HG02870 (cell line): ENCODE measurements around the gene DPPA2.
"Not testable (repeated sequence)": the region's sequence is repeated elsewhere in the genome, so short reads cannot be mapped to it uniquely, and the experiment has no call there.

Experiments used
- ATAC-seq: cut with Tn5 transposase; IDR thresholded peaks from one replicate; pipeline ENCODE4 v1.9.1; 2021; ENCODE audit warnings: mild to moderate bottlenecking, moderate library complexity; ENCODE audit not compliant: unreplicated experiment

DPPA2 gene, protein sequence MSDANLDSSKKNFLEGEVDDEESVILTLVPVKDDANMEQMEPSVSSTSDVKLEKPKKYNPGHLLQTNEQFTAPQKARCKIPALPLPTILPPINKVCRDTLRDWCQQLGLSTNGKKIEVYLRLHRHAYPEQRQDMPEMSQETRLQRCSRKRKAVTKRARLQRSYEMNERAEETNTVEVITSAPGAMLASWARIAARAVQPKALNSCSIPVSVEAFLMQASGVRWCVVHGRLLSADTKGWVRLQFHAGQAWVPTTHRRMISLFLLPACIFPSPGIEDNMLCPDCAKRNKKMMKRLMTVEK

DNA sequence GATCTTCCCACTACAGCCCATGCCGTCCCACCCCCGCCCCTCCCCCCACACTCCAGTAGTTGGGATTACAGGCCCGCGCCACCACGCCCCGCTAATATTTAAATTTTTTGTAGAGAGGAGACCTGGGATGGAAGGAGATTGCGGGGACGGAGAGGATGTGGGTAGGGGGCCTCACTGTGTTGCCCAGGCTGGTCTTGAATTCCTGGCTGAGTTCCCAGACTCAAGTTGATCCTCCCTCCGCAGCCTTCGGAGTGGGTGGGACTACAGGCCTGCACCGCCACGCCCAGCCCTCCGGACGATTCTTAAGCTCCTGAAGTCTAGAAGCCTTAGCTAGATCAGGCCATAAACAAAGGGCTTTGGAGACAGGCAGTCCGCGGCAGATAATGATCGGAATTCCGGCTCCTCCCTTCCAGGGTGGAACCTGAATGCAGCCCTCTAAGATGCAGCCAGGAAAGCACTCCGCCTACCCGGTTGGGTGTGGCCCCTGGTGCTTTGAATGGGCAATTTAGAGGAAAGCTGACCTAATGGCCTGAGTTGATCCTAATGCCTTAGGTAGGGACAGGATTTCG, at the start of gene DPPA2:
Gene DPPA2, minus strand, starts transcription at position 356 of the 569 bp plus-strand sequence. CDS start 1,975 bp downstream, outside the sequence.
- ATAC-seq, result no peak

DNA sequence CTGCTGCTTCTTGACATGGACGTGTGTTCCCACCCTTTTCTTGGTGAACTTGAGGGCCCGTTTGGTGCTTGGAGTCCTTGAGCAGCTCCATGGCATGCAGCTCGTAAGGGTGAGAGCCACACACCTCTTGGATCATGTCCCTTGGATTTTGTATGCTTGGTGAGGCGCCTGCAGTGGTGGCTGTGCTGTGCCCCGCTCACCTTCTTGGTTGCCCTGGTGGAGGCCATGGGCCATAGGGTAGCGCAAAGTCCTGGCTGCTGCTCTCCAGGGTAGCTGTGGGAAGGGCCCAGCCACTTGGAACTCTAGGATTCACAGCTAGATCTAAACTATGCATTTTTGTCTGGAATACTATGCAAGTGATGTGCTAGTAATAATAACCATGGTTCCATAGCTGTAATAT, 47.8 kb upstream of the DPPA2 start:
- ATAC-seq, result no peak

DNA sequence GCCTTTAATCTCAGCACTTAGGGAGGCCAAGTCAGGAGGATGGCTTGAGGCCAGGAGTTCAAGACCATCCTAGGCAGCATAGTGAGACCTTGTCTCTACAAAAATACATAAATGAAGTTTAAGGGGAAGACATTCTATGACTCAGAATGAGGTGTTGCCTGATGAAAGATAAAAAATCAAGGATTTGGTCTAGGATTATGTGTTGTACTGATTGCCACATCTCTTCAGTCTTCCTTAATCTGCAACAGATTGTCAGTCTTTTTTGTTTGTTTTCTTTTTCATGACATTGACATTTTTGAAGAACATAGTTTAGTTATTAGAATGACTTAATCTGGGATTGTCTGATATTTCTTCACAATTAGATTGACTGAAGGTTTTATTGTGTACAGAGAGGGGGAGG, 47.3 kb upstream of the DPPA2 start:
- ATAC-seq, result no peak

DNA sequence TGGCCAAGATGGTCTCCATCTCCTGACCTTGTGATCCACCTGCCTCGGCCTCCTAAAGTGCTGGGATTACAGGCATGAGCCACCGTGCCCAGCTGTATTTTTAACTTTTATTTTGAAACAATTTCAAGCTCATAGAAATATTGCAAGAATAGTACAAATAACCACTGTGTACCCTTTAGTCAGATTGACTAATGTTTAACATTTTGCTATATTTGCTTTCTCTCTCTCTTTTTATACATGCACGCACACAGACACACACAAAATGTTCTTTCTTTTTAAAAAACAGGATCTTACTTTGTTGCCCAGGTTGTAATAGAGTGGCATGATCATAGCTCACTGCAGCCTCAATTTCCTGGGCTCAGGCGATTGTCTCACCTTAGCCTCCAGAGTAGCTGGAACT, 46.5 kb upstream of the DPPA2 start:
- no peak for ATAC-seq

DNA sequence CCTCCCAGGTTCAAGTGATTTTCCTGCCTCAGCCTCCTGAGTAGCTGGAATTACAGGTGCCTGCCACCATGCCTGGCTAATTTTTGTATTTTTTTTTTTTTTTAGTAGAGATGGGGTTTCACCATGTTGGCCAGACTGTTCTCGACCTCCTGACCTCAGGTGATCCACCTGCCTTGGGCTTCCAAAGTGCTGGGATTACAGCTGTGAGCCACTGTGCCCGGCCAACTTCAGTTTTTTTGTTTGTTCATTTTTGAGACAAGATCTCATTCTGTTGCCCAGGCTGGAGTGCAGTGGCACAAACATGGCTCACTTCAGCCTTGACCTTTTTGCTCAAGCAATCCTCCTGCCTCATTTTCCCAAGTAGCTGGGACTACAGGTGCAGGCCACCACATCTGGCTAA, 42.5 kb upstream of the DPPA2 start:
- not testable (repeated sequence) for ATAC-seq

DNA sequence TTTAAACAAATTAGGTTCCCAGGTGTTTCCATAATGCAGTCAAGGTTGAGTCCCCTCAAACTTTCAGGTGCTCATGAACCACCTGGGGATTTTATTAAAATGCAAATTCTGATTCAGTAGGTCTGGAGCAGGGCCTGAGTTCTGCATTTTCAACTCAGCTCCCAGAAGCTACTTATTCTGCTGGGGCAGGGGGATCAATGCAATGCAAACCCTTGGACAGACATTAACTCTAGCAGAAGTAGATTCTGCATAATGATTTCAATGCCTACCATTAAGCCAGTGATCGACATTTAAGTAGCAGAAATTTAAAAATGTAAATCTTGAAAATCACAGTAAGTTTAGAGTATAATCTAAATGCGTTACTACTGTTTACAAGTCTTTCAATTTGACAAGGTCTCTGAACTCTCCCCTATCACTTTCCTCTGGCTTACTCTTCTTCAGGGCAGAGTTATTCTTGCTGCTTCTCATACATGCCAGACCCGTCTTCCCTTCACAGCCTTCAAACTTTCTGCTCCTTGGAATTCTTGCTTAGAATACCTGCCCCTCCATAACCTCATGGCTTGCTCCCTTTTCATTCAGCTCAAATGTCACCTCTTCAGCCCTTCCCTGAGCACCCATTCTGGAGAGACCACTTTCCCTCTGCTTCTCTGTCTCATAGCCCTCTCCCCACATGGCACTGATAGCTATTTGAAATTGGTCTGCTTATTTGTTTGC, 40.3 kb upstream of the DPPA2 start:
- ATAC-seq, result no peak

DNA sequence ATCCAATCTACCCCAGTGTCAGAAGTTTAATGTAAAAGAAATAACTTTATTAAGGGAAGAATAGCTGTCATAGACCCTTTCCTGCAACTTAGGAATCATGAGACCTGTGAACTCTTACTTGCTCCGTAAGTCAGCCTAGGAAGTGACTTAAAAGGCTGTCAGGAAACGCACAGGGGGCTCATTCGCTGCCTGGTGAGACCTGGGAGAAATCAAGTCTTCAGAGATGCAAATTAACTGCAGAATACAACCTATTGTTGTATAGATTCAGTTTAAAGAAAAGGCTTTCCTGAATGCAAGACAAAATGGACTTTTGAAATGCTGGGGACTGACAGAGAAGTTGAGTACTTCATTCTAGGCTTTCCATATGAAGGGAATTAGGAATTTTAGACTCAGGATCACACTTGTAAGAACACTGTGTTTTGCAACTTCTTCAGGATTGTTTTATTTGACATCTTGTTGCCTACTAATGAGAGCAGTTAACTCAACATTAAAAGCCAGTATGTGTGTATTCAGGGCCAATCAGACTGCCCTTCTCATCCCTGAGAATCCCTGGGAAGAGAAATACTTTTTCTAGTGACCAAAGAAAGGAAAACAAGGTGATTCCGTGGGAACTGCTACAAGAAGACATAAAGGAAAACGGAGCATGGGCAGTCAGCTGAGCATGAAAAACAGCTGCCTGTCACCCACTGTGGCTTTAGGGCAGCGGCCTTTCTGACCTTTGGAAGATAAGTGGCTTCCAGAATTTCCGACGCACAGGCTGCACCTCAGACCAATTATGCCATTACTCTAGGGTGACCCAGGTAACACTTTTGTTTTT, 39.5 kb upstream of the DPPA2 start:
- ATAC-seq, result no peak

DNA sequence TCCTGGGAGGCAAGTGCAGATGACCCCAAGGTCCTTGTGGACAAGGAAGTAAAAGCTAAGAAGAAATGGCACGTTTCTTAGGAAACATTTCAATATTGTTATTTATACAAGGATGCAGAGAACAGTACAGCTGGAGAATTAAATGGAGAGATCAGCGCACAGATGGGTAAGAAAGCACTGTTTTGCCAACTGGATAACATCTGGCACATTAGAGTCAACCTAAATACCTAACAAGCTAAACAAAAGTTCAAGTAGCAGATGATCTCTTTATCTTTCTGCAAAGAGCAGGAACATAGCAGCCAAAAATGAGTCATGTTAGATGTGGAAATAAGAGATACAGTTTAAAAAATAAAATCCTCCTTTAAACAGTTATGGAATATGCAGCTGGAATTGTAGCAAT, 36.7 kb upstream of the DPPA2 start:
- no peak for ATAC-seq

DNA sequence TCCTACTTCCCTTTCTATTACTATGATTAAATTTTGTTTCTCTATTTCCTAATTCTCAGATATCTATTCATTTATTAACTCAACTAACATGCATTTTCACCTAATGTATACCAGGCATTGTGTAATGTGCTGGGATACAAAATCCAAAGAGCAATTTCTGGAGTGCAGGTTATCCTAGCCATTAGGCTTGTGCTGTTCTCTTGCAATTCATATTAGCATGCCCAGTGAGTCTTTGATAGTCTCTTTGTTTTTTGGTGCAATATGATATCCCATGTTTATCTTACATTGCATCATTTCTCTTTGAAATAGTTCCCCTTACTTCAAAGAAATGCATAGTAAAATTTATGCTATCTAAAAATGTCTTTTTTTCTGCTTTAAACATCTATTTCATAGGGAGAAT, 34.9 kb upstream of the DPPA2 start:
- no peak for ATAC-seq

DNA sequence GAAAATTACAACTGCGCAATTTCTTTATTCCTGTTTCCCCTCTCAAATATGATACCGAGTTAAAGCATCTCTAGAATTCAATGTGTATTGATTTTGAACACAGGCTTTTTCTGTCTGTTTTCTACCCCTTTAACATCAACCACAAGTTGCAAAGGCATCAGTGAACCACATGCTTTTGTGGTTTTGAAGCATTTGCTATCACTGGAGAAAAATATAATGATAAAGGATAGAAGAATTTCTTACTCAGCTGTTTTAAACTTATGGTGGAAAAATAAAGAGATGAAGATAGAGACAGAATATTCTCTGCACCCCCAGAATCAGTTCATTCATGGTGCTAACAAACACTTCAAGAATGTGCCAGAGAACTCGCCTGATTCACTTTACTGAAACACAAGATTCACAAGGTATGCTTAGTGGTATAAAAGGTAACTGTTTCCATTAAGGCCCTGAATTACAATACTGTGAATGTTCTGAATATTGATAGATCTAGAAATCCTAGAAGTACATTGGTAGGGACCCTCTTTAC, 30.5 kb upstream of the DPPA2 start:
- ATAC-seq, result no peak

DNA sequence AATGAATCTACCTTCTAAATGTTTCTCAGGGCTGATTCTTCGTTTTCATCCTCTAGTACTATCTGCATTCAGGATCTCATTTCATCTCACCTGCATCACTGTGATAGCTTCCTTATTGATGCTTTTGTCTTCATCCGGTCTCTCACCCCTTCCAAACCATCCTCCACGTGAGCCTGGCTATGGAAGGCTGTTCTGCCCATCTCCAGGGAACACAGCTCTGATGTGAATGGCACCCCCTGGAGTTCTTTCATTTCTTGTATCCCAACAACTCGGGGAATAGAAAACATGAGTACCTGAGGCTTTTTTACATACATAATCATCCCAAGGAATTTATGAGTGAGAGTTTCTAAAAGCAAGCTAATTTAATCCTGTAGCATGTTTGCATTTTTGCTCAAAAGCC, 29.8 kb upstream of the DPPA2 start:
- ATAC-seq, result no peak

DNA sequence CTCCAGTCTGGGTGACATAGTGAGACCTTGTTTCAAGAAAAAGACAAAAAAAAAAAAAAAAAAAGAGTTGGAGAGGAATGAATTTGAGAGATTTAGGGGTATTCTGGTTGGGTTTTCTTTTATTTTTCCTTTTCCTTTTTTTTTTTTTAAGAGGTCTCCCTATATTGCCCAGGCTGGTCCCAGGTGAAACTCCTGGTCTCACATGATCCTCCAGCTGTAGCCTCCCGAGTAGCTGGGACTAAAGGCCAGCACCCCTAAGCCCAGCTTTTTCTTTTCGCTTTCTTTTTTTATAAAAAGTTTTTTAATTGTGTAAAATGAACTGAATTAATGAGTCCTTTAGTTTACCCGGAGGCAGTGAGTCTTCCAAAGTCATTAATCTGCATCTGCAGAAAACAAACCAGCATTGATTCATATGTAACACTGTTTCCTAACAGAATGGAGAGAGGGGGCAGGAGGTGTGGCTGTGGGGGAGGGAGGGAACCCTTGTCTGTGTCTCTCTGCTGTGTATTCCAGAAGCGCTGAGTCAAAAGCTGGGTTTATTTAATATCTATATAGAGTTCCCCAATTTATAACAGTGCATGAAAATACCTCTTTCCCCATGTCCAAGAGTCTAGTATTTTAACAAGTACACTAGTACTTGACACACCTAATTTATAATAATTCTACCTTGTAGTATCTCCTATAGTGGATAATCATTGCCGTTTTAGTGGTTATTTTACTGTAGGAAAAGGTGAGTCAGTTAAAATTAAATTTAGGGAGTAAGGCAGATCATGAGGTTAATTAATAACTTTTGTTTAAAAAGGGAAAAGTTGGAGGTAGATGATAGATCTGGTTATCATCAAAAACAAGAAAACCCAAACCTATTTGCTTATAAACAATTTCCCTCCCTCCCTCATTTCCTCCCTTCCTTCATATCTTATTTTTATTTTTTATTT, 23.7 kb upstream of the DPPA2 start:
- ATAC-seq, result no peak

DNA sequence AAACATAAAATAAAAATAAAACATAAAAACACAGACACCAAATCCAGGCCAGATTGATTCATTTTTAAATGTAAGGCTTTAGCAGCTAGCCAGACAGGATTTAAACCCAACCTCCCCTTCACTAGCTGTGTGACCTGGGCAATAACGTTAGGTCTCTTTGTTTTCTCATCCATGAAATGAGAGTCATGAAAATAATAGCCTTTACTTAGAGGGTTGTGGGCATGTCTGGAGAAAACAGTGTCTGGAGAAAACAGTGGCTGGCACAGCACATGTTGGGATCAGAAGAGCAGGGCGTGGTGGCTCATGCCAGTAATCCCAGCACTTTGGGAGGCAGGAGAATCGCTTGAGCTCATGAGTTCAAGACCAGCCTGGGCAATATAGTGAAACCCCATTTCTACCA, 22.9 kb upstream of the DPPA2 start:
- no peak for ATAC-seq

DNA sequence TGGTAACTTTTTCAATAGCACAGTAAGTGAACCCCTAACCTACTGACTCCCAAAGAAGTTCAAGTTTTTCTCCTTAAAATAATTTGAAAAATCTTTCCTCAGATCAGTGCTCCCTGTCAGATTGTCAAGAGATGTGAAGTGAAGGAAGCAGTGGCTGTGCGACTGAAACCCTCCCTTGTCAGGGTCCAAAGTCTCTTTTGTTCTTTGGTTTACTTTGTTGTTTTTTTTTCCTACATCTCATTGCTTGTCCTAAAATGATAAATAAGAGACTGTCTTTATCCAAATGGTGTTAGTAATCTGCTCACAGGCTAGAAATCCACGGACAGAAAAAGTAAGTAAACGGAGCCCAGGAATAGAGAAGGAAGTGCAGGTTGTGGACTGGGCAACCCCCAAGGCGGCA, 22.0 kb upstream of the DPPA2 start:
- ATAC-seq, result no peak

DNA sequence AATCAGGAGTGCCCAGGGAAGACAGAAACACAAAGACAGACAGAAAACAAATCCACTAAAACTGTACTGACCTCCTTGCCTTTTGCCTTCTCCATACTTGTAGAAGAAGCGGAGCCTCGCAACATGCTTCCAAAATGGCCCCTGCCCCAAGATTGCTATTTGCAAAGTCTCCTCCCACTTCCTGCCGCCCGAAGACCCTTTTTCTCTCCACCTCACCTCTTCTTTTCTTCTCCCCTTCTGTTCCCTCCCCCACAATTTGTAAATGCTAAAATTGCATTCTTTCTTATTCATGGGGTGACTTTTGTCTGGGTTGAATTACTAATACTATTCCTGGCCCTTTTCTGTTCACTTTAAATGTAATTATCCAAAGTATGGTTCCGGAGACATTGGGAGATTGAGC, 21.1 kb upstream of the DPPA2 start, which contains the start of gene DPPA4:
Gene DPPA4, minus strand, starts transcription at position 154 of the 400 bp plus-strand sequence. Its CDS starts 29 bp downstream, at position 125.
- ATAC-seq, result no peak

DNA sequence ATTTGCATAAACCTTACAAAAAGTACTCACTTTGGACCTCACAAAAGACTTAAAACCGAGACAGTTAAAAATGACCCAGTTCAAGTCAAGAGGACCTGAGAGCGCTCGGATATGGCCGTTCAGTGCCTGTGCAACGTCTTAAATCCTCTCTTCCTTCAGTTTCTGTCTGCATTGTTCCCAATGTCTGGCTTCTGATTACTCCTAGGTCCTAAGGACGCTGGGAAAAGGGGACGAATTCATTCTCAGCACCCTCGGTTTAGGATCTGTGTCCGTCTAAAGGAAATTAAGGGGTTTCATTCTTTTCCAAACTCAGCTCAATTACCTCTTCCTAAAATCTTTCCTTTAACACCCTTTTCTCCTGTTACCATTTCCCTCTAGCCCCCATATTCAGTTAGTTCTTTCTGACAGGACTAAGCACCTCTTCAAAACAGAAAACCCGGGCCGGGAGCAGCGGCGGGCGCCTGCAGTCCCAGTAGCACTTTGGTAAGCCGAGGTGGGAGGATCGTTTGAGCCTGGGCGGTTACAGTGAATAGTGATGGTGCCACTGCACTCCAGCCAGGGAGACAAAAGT, 20.1 kb upstream of the DPPA2 start:
- no peak for ATAC-seq

DNA sequence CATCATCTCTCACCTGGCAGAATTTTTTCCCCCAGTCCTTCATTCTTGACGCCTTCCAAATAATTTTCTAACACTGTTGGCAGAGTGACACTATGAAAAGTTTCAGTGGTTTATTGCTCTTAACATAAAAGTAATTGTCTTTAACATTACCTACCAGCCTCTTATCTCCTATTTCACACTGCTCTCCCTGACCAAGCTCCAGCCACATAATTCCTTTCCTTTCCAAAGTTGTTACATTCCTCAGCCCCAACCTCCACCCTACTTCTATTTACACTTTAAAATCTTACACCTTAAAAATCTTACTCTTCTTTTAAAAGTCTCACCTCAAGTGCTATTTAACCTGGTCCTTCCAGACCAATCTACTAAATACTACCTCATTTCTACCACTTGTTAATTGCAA, 18.3 kb upstream of the DPPA2 start:
- no peak for ATAC-seq

DNA sequence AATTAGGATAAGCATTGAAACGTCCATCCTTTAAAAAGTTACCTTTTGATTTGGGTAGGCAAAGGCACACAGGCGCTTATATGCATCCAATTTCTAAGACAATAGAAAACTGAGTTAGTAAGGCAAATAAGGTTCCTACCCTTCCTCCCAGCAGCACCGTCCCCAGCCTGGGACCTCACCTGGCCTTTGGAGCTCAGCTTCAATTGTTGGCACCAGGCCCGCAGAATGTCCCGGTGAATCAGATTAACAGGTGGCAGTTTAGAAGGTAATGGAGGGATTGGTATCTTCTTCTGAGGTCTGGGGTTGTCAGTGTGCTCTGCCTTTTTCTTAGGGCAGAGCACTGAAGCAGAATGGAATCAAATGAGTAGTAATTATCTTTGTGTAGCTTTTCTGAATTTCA, 15.4 kb upstream of the DPPA2 start:
- no peak for ATAC-seq

DNA sequence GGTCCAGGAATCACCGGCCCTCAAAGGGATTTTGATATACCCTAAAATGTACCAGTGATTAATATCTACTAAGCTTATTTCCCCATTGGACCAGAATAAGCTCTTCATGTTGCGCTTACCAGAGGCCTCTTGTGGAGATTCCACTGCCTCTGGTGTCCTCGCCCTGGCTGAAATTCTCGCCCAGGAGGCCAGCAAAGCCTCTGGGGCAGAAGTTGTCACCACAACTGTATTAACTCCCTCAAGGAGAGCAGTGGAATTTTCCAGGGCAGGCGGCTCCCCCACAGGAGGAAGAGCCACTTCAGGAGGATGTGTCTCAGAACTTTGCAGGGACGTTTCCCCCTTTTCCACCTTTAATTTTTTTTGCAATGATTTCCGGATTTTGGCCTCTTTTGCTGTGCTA, 14.1 kb upstream of the DPPA2 start:
- no peak for ATAC-seq

DNA sequence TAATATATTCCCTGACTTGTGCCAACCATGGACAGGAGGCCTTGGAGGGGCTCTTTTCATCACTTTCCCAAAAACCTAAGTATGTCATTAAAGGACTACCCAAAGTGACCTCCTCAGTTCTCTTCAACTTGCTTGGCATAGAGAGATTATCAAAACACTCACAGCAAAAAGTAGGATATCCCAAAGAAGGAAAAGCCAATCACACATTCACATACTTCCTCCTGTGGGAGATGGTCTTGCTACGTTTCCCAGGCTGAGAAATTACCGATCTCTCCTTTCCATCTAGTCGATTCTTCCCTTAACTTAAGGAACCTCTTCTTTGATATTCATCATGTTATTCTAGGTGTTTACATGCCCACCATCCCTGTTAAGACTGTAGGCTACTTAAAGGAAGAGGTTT, 11.9 kb upstream of the DPPA2 start:
- ATAC-seq, result no peak
